Fibroblast of skin of right quadriceps (primary cell): ENCODE results near the gene LPAR2.
"Not testable (repeated sequence)": the region's sequence is repeated elsewhere in the genome, so short reads cannot be mapped to it uniquely, and the experiment has no call there.

Experiments used
- DNase-seq: peaks from one replicate; pipeline ENCODE4 v3.0.0-alpha.2; 2013

The LPAR2 gene

GRCh38 chr19:19630062-19630414 is 2.0 kb upstream of the LPAR2 start:
- DNase-seq = no peak

DNA sequence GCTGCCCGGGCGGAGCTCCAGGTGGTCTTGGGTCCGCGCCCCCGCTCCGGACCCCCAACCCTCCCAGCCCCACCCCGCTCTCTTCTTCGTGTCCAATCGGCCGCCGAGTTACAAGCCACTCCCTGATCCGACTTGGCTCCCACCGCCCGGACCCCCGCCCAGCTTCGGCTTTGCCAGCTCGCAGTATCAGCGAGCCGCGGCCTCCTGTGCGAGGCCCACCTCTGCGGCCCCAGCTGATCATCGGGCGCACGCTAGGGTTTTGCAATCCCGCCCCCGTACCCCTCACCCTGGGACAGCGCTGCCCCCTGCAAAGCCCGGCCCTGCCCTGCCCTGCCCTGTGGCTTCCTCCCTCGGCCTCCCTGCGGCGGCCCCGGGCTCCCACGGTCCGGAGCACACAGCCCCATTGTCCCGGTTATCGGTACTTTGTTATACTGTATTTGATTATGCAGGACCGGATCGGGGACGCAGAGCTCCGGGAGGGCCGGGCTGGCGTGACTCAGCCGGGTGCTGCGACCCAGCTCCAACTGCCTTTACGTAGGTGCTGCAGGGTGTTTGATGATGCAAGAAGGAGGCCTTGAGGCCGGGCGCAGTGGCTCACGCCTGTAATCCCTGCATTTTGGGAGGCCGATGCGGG is 598 bp upstream of the LPAR2 start:
- peak; percentile 53 for DNase-seq

GRCh38 chr19:19626516-19627472 is 1.2 kb downstream of the LPAR2 start:
- no peak for DNase-seq

GRCh38 chr19:19624032-19624570 is 3.9 kb downstream of the LPAR2 start:
- DNase-seq = no peak

- DNase-seq = no peak
Observed at GRCh38 chr19:19623383-19623782, 4.6 kb downstream of the LPAR2 start.

- DNase-seq = no peak
Observed at GRCh38 chr19:19619849-19620210, 8.2 kb downstream of the LPAR2 start.

- DNase-seq = no peak
Observed at GRCh38 chr19:19619181-19619848, 8.7 kb downstream of the LPAR2 start.

DNA sequence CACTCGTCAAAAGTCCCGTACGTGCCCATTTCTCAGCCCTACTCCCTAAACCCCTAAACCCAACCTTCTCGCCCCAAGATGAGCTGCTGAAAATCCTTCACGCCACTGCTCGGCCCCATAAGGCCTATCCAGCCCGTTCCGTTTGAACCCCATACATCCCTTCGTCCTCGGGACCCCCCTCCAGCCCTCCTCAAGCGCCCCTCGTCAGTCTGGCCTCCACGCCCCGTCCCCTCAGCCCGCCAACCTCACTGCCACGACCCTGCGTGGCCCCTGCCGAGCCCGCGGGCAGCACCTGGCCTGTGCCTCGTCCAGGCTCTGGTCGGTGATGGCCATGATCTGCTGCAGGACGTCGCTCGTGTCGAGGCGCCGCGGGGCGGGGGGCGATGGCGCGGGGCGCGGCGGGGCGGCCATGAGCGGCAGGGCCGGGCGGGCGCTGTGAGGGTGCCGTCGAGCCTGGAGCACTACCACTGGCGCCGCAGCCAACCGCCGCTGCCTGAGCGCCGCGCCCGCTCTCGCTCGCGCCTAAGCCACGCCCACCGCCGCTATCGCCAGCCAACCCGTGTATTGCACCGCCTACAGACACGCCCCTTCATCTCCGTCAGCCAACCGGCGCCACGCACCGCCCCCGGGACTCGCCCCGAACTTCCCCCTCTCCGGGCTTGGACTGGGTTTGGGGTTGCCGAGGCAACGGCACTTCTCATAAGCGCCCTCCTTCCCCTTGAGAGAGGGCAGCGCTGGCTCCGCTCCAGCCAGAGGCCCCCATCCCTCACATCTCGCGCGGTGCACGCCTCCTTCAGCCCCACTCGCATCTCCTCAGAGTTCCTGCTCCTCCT is 9.6 kb downstream of the LPAR2 start, which contains the start of gene PBX4:
TSS of gene PBX4 (minus strand) at position 469 of the 833 bp plus-strand sequence. CDS start at position 411, 58 bp downstream.
- peak; percentile 92 for DNase-seq

DNA sequence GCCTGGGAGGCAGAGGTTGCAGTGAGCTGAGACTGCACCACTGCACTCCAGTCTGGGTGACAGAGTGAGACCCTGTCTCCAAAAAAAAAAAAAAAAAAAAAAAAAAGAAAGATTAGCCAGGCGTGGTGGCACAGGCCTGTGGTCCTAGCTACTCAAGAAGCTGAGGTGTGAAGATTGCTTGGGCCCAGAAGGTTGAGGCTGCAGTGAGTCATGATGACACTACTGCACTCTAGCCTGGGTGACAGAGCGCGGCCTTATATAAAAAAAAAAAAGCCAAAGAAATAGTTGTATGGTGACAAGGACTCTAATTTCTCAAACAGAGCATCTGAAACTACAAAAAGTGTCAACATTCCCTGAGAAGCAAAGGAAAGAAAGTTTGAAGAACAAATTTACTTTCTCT is 12.9 kb downstream of the LPAR2 start:
- DNase-seq = peak; percentile 41

DNA sequence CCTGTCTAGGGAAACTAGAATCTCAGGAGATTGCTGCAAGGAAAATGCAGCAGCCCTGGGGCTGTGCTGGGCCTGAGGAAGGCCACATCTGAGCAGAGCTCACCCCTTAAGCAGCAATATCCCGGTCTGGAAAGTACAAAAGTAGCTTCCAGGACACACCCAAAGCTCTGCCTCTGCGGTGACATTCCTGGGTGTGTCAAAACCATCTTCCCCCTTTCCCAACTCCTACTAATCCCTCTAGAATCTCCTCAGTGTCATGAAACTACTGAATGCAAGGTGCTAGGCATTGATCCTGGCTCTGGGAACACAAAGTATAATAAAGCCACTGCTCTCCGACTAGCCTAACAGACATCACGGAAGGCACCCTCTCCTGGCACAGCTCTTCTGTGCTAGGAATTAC is 14.5 kb downstream of the LPAR2 start:
- no peak for DNase-seq

GRCh38 chr19:19610376-19611202 is 17.4 kb downstream of the LPAR2 start:
- DNase-seq = no peak

- not testable (repeated sequence) for DNase-seq
Observed at GRCh38 chr19:19606686-19607085, 21.3 kb downstream of the LPAR2 start.

DNA sequence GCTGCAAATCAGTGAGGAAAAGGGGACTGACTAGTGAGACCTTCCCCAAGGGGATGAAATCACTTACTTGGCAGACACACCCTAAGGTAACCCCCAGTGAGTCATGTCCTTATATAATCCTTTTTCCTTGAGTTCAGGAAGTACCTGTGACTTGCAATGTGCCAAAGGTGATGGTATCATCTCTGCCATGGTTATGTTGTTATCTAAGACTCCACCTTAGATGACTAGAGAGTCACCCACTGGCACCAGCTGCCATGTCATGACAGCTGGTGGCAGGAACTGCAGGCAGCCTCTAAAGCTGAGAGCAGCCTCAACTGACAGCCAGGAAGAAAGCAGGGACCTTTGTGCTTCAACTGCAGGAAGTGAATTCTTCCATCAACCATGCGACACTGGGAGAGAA is 22.0 kb downstream of the LPAR2 start:
- no peak for DNase-seq

DNA sequence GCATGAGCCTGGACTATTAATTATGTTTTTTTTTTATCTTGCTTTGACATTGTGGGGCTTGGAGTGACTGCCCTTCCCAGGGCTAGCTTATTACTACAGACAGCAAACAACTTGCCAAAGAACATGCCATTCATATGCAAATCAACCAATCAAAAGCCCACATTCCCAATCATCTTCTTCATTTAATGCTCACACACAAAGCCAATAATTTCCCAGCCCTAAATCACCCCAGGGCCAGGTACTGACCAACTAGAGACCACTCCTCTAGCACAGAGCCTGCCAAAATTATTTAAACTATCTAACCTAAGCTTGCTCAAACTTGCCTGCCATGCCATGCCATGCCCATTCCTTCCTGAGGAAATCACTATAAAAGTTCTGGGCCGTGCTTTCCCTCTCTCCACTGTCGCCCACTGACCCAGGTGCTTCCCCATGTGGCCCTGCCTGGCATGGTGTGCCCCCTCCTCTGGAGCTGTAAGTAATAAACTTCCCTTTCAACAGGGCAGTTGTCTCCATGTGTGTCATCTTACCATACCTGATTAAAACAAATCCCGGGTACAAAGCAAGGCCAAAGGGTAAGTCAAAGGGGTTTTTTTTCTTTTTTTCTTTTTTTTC is 25.2 kb downstream of the LPAR2 start:
- DNase-seq = no peak

DNA sequence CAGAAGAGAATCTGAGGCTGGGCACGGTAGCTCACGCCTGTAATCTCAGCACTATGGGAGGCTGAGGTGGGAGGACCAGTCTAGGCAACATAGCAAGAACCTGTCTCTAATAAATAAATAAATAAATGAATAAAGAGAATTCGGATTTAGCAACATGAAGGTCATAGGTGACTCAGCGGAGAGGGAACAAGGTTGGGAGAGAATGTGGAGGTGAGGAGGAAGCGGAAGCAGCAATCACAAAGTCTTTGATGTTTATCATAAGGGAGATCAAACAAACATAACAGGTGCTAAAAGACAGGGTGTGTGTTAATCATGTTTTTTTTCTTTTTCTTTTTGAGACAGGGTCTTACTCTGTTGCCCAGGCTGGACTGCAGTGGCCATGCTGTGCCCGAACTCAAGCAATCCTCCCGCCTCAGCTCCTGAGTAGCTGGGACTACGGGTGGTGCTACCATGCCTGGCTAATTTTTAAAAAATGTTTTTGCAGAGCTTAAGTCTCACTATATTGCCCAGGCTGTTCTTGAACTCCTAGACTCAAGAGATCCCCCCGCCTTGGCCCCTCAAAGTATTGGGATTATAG is 25.8 kb downstream of the LPAR2 start:
- no peak for DNase-seq

DNA sequence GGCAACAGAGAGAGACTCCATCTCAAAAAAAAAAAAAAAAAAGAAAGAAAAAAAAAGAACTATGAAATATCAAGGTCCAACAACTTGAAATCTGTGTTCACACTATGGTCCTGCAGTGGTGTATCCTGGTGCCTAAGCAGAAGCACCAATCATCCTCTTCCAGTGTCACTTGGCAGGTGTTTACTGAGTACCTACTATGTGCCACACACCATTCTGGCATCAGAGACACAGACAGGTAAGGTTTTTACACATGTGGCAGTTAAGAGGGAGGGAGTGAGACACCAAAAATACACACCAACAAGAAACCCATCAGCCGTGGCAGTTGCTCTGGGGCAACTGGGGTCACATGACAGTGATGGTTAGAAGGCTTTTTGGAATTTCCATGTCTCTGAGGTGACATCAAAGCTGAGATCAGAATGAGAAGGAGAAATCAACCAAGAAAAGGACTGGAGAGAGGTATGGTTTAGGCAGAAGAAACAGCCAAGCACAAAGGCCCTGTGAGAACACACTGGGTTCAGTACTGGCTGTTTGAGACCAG is 27.2 kb downstream of the LPAR2 start:
- no peak for DNase-seq

DNA sequence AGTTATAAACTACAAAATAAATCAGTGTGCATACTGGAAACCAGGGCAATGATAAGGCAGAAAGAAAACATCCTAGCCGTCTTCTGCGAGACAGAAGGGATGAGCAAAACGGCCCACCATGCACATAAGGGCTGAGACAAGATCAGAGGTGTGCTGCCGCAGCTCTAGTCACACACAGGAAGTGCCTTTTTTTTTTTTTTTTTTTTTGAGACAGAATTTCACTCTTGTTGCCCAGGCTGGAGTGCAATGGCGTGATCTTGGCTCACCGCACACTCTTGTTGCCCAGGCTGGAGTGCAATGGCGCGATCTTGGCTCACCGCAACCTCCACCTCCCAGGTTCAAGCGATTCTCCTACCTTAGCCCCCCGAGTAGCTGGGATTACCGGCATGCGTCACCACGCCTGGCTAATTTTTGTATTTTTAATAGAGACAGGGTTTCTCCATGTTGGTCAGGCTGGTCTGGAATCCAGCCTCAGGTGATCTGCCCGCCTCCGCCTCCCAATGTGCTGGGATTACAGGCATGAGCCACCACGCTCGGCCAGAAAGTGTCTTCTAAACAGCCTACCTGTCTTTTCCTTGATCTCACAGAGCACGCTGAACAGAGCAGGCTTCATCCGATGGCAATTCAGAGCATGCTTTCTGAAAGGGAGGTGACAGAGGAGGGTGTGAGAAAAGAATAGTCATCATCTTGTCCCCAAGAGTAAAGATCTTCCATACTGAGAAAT is 29.1 kb downstream of the LPAR2 start:
- not testable (repeated sequence) for DNase-seq

GRCh38 chr19:19597809-19598306 is 30.2 kb downstream of the LPAR2 start:
- no peak for DNase-seq

- no peak for DNase-seq
Observed at GRCh38 chr19:19595171-19595701, 32.8 kb downstream of the LPAR2 start.
